Limb (tissue), 2 donors: ENCODE measurements around the gene RDH13.
"Not testable (repeated sequence)": the region's sequence is repeated elsewhere in the genome, so short reads cannot be mapped to it uniquely, and the experiment has no call there.

ENCODE experiments used
- DNase-seq, 2 donors: peaks; one replicate each; pipeline ENCODE4 v3.0.0-alpha.2; 2016; ENCODE audit errors: extremely low spot score in 2 of 2

The RDH13 gene, protein sequence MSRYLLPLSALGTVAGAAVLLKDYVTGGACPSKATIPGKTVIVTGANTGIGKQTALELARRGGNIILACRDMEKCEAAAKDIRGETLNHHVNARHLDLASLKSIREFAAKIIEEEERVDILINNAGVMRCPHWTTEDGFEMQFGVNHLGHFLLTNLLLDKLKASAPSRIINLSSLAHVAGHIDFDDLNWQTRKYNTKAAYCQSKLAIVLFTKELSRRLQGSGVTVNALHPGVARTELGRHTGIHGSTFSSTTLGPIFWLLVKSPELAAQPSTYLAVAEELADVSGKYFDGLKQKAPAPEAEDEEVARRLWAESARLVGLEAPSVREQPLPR

DNA sequence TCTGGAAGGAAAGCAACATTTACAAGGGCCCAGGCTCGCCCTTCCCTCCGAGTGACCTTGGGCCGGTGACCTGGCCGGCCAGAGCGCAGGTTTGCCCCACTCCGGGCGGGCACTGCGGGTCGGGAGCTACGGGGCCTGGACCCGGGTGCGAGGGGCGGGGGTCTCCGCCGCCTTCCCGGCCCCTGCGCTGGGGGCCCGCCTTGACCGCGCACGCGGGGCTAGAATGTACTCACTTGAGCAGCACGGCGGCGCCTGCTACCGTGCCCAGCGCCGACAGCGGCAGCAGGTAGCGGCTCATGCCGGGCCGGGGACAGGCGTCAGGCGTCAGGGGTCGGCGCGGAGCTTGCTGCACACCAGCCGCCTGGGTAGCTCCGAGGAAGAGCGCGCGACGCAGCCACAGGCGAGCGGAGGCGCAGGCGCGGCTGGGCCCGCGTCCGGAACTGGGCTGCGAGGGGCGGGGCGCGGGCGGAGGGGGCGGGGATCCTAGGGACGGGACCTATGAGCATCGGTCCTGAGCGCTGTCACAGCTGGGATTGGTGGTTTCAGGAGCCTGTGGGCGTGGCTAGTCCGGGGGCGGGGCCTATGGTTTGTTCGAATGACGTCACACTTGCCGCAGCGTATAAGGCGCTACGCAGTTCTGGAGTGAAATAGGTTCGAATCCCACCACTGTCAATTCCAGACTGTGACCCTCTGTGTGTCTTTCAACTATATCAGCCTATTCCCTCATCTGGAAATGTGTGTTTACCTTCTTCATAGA is at the start of gene RDH13:
RDH13 (minus strand) TSS at position 414 of the 757 bp plus-strand sequence; CDS start at position 298, 116 bp downstream.
- peak; percentile 90 to 98 for DNase-seq

DNA sequence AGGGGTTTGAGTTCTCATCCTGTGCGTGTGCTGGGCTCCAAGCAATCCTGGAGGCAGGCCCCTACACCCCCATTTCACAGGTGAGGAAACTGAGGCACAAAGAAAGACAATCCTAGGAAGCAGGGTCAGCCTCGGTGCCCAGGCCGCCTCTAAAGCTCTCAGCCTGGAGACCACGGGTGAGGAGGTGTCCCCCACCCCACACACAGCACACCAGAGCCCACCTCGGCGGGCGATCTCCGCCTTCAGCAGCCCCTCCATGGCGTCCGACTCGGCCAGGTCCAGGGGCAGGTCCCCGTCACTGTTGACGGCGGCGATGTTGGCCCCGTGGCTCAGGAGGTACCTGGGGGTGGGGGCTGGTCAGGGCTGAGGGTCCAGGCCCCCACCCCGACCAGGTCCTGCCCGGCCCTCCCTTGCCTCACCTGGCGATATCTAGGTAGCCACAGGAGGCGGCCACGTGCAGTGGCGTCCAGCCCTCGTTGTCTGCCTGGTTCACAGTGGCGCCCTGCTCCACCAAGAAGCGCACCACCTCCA is 49.4 kb upstream of the RDH13 start:
- no peak for DNase-seq

DNA sequence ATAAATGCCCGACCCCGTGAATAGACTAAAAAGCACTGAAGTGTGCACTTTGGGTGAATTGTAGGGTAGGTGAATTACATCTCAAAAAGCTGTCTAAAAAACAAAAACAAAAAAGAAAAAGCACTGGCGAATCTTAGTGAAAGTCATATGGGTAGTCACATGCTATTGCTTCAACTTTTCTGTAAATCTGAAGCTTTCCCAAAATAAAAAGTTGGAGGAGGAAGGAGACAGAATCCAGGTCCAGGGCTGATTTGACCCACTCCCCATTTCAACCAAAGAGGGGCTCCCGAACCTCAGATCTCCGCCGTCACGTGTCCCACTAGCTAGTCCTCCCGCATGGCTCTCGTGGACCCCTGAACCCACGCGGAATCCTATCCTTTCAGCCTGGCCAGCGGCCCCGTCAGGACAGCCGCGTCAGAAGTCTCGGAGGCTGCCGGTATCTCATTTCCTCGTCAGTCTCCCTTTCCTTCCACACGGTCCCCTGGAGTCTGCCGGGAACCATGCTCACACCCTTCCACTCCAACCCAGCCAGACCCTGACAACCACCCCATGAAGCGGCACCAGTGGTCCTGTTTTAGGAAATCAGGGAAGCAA is 48.4 kb upstream of the RDH13 start:
- no peak for DNase-seq

DNA sequence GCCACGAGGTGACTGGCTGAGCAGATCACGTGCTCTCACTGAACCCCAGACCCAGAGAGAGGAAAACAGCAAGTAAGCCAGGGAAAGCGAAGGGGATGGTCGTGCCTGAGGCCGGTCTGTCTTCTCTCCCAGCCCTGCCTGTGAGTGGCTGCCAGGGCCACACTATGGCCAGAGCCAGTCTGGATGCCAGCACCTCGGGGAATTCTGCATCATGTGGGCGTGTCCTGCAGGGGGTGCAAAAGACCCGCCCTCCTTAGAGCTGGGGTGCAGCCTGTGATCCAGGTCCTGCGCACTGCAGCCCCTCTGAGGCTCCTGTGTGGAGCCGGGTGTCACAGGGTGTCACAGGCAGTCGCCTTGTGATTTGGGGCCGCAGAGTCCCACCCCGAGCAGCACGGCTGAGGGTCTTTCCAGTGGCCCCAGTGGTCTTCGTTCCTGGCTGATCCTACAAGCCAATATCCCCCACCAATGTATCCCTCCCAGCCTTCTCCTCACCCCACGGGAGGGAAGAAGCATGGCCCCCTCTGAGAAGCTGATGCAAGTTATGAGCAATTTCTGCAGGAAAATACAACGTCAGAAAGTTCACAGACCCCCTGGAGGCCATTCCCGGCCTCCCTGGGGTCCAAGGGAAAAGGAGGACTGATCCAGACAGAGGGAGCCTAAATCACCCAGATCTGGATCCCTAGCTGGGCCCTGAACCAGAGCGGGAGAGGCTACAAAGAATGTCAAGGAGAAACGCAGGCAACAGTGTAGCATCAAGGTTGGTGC is 46.8 kb upstream of the RDH13 start:
- peak in 1 of 2 donors; percentile 32 for DNase-seq

DNA sequence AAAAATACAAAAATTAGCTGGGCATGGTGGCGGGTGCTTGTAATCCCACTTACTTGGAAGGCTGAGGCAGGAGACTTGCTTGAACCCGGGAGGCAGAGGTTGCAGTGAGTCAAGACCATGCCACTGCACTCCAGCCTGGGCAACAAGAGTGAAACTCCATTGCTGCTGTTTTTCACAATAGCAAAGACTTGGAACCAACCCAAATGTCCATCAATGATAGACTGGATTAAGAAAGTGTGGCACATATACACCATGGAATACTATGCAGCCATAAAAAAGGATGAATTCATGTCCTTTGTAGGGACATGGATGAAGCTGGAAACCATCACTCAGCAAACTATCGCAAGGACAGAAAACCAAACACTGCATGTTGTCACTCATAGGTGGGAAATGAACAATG is 44.3 kb upstream of the RDH13 start:
- DNase-seq = not testable (repeated sequence)

DNA sequence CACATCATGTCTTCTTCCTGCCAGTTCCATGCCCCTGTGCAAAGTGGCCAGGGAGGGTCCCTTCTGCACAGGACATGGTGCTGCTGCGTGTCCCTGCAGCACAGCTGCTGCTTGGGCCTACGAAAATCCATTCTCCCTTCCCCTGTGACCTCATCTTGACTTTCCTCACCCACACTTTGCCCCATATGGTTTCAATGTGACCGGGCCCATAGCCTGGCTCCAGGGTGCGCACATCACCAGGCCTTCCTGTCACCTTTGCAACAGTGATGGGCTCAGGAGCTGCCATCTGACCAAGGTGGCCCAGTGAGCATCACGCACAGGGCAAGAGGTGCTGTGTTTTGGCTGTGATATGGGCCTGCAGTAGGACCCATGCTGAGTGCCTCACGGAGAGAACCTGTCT is 43.6 kb upstream of the RDH13 start:
- no peak for DNase-seq

DNA sequence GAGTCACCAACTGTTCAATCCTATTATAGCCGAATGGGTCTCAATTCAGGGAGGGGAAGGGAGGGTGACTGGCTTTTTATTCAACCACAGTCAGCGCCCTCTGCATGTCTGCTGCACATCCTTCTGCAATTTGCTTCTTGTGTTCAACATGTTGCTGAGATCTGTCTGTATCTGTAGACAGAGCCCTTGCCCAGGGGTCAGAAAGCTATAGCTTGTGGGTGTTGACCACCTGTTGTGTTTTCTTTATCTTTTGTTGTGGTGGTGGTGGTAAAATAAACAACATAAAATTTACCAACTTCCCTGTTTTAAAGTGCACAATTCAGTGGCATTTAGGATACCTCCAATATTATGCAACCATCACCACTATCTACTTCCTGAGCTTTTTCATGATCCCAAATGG is 42.3 kb upstream of the RDH13 start:
- no peak for DNase-seq

DNA sequence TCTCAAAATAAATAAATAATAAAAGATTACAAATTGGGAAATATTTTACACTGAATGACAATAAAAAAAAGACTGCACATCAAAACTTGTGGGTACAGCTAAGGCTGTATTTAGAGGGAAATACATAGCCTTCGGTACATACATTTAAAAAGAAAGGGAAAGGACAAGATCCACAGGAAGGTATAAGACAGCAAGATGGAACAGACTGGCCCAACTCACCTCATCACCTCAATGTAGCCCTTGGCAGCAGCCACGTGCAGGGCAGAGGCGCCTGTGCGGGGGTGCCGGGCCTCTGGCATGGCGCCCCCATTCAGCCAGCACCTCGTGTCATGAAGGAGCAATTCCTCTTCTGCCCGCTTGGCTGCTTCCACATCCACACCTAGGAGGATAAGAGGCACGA is 40.2 kb upstream of the RDH13 start:
- no peak for DNase-seq

DNA sequence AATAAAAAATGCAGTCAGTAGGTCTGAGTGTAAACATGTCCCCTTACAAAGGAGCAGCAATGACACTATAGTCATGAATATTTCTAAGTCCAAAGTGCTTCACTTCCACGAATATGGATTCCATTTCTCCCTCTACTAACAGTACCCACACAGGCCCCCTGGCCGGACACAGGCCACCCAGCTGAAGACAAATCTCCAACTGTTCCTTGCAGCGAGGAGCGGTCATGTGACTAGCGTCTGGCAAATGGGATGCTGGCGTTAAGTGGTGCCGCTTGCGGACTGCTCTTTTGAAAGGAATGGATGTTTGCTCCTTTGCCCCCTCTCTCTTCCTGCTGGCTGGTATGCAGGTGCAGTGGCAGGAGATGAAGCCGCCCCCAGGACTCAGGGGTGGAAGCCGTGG is 38.3 kb upstream of the RDH13 start:
- no peak for DNase-seq

DNA sequence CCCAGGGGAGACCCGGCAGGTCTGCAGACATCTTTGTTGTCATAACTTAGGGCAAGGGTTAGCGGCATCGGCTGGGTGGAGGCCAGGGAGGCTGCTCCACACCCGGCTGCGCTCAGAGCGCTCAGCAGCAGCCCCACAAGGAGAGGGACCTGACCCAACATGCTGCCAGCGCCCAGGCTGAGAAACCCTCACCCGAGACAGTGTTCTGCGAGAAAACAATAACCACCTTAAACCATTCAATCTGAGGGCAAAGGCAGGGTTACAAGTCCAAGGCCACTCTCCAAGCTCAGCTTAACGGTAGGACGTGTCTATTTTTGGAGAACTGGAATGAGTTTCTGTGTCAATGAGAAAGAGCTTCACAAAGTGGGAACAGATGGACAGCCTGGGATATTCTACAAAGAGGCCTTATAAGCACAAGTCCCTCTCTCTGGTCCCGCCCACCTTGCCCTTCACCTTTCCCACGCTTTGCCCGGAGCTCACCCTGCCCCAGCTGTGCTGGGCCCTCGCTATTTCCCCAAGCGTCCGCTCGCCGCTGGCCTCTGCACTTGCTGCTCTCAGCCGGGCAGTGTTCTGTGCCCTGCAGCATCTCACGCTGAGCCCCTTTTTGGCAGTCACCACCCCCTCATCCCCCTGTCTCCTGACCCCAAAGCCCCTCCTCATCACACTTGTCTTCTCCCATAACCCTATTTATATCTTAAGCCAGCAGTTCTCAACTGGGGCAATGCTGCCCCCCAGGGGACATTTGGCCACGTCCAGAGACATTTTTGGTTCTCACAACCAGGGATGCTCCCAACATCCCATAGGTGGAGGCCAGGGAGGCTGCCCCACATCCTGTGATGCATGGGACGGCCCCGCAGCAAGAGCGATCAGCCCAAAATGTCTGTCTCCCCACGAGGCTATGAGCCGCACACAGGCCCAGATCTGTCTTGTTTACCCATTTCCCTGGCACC is 36.9 kb upstream of the RDH13 start:
- peak in 1 of 2 donors; percentile 24 for DNase-seq

DNA sequence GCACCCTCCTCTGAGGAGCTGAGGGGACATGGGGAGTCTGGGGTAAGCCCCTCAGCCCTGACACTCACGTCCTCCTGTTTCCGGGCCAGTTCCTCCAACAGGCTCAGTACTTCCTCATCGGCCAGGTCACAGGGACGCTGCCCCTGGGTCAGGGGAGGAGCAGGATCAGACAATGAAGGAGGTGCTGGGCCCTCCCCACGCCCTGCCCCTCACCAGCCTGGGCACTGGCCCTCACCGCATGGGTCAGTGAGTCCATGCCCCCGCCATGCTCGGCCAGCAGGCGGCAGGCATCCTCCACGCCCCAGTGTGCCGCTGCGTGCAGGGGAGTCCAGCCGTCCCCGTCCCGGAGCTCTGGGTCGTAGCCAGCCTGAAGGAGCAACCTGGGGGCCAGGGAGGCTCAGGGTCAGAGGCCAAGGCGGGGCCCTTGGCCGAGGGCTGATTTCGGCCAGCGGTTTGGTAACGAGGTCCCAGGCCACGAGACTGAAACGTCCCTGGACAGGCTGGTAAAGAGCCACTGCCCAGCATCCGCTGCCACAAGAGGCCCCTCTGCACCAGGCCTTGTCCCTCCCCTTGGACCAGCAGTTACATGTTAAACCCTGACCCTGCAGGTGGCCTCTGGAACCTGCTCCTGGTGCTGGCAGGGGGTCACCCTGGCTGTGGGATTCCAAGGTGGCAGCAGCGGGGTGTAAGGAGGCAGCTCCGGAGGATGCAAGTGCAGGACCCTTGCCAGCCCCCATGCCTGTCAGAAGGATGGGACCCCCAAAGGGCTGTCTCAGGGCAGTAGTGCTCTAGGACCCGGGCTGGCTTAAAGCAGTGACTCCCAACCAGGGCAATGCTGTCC is 36.0 kb upstream of the RDH13 start:
- peak in 1 of 2 donors; percentile 33 for DNase-seq

DNA sequence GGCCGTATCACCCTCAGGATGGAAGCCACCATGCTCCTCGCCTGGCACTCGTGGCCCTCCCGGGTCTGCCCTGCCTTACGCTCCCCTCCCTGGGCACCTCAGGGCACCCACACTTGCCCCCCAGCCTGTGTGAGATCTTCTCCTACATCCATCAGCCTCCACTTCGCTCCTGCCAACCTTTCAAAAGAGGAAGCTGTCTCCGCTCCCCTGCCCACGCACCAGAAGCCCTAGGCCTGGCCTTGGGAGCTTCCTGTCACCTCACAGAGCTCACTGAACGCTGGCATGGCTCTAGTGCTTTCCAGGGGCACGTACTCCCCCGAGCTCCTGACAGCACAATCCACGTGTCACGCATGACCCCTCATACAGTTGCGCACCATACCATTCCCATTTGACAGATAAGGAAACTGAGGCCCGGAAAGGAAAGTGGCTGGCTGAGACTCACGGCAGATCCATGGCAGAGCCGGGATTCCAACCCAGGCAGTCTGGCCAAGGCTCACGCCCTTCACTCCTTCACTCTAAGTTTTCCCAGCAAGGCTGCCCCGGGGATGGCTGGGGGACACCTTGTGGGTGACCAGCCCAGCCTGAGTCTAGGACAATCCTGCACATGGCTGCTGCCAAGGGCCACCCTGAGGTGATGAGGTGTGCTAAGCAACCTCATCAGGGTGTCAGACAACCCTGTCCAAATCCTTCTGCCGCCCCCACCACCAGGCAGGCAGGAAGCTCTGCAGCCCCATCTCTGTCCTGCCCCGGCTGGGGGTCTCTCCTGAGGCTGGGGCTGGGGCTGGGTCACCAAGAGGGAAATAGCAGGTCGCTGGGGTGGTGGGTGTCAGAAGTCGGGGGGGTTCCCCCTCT is 35.1 kb upstream of the RDH13 start:
- peak in 1 of 2 donors; percentile 25 for DNase-seq

DNA sequence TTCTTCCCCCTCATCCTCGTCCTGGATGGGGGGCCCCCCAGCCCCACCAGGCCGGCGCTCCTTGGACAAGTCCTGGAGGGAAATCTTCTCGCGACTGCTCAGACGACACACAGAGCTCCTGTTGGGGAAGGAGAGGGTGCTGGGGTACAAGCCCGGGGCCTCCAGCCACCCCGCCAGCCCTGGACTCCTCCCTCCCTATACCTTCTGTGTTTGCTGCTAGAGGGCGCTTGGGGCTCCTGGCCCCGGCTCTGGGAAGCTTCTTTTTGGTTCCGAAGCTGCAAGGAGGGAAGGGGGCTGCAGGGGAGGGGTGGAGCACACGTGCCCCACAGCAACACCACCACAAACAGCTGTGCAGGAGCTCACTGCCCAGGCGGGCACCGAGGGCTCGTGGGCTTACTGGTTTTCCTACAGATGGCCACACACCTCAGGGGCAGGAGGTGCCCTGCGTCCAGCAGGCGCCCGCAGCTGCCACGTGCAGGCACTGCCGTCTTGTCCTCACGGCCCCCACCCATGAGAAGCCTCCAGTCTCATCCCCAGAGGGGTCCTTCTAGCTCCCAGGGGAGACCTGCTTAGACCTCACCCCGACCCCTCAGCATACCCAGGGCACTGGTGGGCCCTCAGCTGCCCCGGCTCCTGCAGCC is 33.2 kb upstream of the RDH13 start:
- peak in 1 of 2 donors; percentile 28 for DNase-seq

DNA sequence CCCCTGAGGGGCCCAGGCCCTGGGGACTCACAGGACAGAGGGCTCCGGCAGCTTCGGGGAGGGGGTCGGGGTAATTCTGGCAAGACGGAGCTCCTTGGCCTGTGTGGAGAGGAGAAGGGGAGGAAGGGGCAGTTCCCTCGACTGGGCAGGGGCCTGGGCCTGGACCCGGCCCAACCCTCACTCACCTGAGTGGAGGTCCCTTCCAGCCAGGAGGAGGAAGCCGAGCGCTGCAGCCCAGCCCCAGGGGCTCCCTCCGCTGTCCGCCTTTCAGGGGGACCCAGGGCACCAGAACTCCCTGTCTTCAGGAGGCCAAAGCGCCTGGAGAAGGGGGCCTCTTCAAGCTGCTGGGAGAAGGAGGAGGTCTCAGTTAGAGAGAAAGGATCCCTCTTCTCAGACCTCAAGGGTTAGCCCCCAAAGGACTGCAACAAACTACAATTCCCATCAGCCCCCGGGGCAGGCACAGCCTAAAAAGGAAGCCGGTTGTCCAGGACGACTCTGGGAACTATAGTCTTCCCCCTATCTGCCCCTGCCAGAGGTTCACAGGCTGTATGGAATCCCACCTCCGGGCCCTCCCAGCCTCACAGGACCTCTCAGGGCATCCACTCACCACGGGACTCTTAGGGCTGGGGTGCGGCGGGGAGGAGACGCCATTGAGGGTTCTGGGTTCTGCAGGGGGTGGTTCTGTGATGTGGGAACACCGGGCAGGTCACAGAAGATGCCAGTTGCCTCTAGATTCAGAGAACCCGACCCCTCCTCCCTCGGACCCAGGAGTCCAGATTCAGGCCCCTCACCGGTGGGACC is 32.5 kb upstream of the RDH13 start:
- DNase-seq = peak in 1 of 2 donors; percentile 34

DNA sequence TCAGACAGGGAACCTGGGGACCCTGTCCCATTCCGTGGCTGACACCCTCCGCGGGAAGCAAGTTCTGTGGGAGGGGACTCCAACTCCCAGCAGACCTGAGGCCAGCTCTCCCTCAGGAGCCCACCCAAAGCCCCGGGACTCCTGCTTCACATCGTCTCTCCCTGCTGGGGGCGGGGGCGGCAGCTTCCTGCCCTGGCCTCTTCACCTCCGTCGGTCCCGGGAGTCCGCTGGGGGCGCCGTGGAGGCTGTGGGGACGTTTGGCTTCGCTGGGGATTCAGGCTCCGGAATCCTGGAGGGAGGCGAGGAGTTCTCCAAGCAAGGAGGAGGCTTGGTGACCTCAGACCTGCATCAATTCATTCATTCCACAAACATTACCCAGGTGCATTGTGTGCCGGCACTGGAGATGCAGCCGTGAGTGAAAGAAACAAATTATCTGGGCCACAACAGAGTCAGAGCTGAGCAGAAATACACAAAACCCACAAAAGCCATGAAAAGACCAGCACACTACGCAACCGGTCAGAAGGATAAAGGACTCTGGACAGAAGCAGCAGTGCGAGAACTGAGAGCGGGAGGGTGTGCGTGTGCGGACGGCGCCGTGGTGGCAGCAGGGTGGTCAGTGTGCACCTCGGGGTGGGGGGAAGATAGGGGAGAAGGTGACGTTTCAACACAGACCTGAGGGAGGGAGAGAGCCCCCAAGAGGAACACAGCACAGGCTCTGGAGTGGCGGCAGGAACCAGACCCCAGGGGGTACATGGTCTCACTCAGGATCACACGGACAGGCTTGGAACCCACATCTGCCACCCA is 31.7 kb upstream of the RDH13 start:
- peak in 1 of 2 donors; percentile 28 for DNase-seq
